Heart left ventricle (tissue), 13 donors: ENCODE data around the gene THADA.

Experiments used
- CTCF ChIP-seq, 12 donors: fragments of 200-600 bp; sonication (generic) in 4 of 12; IDR thresholded peaks; one replicate each; pipeline versions ENCODE4 v1.5.0 to v1.8.0; 2018 to 2022; ENCODE audit warnings: antibody characterized with exemption in 12 of 12, mild to moderate bottlenecking in 5 of 12
- POLR2A ChIP-seq, 2 donors: fragments of 450-650 bp; IDR thresholded peaks; one replicate each; pipeline ENCODE4 v1.6.1; 2017; ENCODE audit warnings: antibody characterized with exemption in 2 of 2, mild to moderate bottlenecking in 2 of 2, moderate library complexity in 2 of 2
- donor health status: ischemic (EF 13 %, LVEDD 7.1; RV severe dilation, severe dysfunction).
- donor health status: DM: no; HTN: yes; CAD: no.
- donor health status: DM: no; HTN: no; CAD: no.
- donor health status: ischemic (EF 25% LVEDD 6.9; RV normal size, moderate dysfunction).
- donor health status: ischemic (EF 25% LVEDD 5.7; RV mildly dilated, moderate dysfunction).
- donor health status: ischemic (EF 35%, LVEDD 5.7; RV mildly dilated, moderate dysfunction).
- donor health status: nonischemic (EF 11% LVEDD 7.7; RV severe dilation, severe dysfunction).
- donor health status: DM: yes; HTN: yes; CAD: no.
- donor health status: PGD.
- donor health status: ischemic (EF 29% LVEDD 5.4; RV normal size, mild dysfunction).
- donor health status: nonischemic (EF 23%, LVEDD 6.1; RV moderate dilation, normal function).

GRCh38 chr2:43460174-43460546 lies 135.7 kb downstream of the THADA start:
- TF ChIP-seq CTCF (IDR thresholded peaks at IDR 0.05), result no peak
- no peak for TF ChIP-seq POLR2A (IDR thresholded peaks at IDR 0.05)
